CD4-positive, alpha-beta T cell treated with Interleukin-15 for 4 hours (primary cell): ENCODE data around the gene DESI2.
"Not testable (repeated sequence)": the region's sequence is repeated elsewhere in the genome, so short reads cannot be mapped to it uniquely, and the experiment has no call there.

ENCODE experiments used
- DNase-seq: peaks from one replicate; pipeline ENCODE4 v3.0.0-alpha.2; 2020; ENCODE audit warnings: low spot score

Gene DESI2

GRCh38 chr1:244654108-244655038 lies 1.4 kb downstream of the DESI2 start:
- DNase-seq: no peak

GRCh38 chr1:244655186-244655585 lies 2.3 kb downstream of the DESI2 start:
- no peak for DNase-seq

- no peak for DNase-seq
These were observed 4.5 kb downstream of the DESI2 start for GRCh38 chr1:244657421-244657820.

GRCh38 chr1:244659694-244660093 lies 6.8 kb downstream of the DESI2 start:
- DNase-seq: no peak

- DNase-seq: no peak
These were observed 7.7 kb downstream of the DESI2 start for GRCh38 chr1:244660595-244660994.

GRCh38 chr1:244661569-244662312 lies 8.8 kb downstream of the DESI2 start:
- DNase-seq: not testable (repeated sequence)

- DNase-seq: no peak
These were observed 9.7 kb downstream of the DESI2 start for GRCh38 chr1:244662599-244662998.

- DNase-seq: no peak
These were observed 11.4 kb downstream of the DESI2 start for GRCh38 chr1:244664353-244664752.

- DNase-seq: no peak
These were observed 12.9 kb downstream of the DESI2 start for GRCh38 chr1:244665771-244666217.

GRCh38 chr1:244666672-244667418 lies 13.9 kb downstream of the DESI2 start:
- not testable (repeated sequence) for DNase-seq

- DNase-seq: no peak
These were observed 14.9 kb downstream of the DESI2 start for GRCh38 chr1:244667797-244668196.

GRCh38 chr1:244672946-244673682 lies 20.2 kb downstream of the DESI2 start:
- DNase-seq: no peak

GRCh38 chr1:244674446-244674845 lies 21.5 kb downstream of the DESI2 start:
- no peak for DNase-seq

GRCh38 chr1:244675167-244675566 lies 22.2 kb downstream of the DESI2 start:
- no peak for DNase-seq

- DNase-seq: no peak
These were observed 25.8 kb downstream of the DESI2 start for GRCh38 chr1:244678697-244679096.

GRCh38 chr1:244680667-244681066 lies 27.7 kb downstream of the DESI2 start:
- DNase-seq: no peak

GRCh38 chr1:244682087-244682486 lies 29.2 kb downstream of the DESI2 start:
- not testable (repeated sequence) for DNase-seq

- no peak for DNase-seq
These were observed 43.0 kb downstream of the DESI2 start for GRCh38 chr1:244695937-244696336.

- no peak for DNase-seq
These were observed 46.8 kb downstream of the DESI2 start for GRCh38 chr1:244699741-244700140.

GRCh38 chr1:244700808-244701207 lies 47.9 kb downstream of the DESI2 start:
- no peak for DNase-seq

GRCh38 chr1:244702620-244703019 lies 49.7 kb downstream of the DESI2 start:
- DNase-seq: no peak

- DNase-seq: no peak
These were observed 51.2 kb downstream of the DESI2 start for GRCh38 chr1:244704107-244704506.
